Large intestine (tissue), 3 donors: ENCODE measurements around the gene KIF5B. TPM values are rescaled to one million over a fixed set of nuclear protein-coding genes. Genes with fewer than 3 reads are reported as not detected.
A peak's percentile ranks its signal among the peaks of the same experiment; 100 is the strongest.
"Not testable (repeated sequence)": the region's sequence is repeated elsewhere in the genome, so short reads cannot be mapped to it uniquely, and the experiment has no call there.

Experiments
- DNase-seq, 2 donors: peaks; one replicate each; pipeline versions ENCODE4 v3.0.0 to v3.0.0-alpha.2; 2013
- H3K27ac ChIP-seq: one replicate; pipeline ENCODE4 v1.5.1; 2013; ENCODE audit warnings: low read length
- H3K27me3 ChIP-seq: 2 replicates; pipeline ENCODE4 v1.6.1; 2013; ENCODE audit warnings: low read length; ENCODE audit not compliant: control insufficient read depth, insufficient read depth
- H3K36me3 ChIP-seq: 2 replicates; pipeline ENCODE4 v1.6.1; 2013; ENCODE audit warnings: low read length; ENCODE audit not compliant: control insufficient read depth, insufficient read depth
- H3K4me1 ChIP-seq: one replicate; pipeline ENCODE4 v1.6.1; 2013; ENCODE audit warnings: low read length; ENCODE audit not compliant: control insufficient read depth, insufficient read depth
- H3K4me3 ChIP-seq: one replicate; pipeline ENCODE4 v1.5.1; 2013; ENCODE audit warnings: low read length
- H3K9me3 ChIP-seq: one replicate; pipeline ENCODE4 v1.6.1; 2013; ENCODE audit warnings: mild to moderate bottlenecking, low read depth, low read length, moderate library complexity; ENCODE audit not compliant: control insufficient read depth
- WGBS: methylation state at CpG from one replicate; pipeline ENCODE4 v1.1.5; 2013; ENCODE audit warnings: low lambda C conversion rate; ENCODE audit not compliant: insufficient coverage; 5-methylcytosine and 5-hydroxymethylcytosine counted together
- polyA plus RNA-seq: library from polyadenylated mRNA; unstranded; fragments of 120-200 nt; gene quantifications from one replicate; pipeline ENCODE4 v1.2.1, GENCODE V29; 2013

KIF5B gene
- polyA plus RNA-seq, 1 donor = 110 TPM

DNA sequence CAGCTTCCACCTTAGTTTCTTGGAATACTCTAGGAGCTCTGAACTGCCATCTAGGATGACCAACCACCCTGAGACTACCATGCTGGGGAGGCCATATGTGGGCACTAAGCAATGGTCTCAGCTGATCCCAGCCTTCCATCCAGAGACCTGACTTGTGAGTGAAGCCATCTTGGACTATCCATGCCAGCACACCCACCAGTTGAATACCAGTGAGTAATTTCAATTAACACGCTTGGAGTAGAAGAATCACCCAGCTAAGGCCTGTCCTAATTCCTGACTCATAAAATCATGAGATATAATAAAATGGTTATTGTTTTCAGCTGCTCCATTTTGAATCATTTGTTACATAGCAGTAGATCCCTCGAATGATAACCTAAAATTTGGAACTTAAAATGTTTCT, 5.2 kb upstream of the KIF5B start:
- no peak for DNase-seq
- no peaks in the 10 kb centered on the region for H3K27me3 ChIP-seq
- no peaks in the 10 kb centered on the region for H3K9me3 ChIP-seq
- H3K27ac ChIP-seq = no peak overlapping the region
- H3K36me3 ChIP-seq = no peaks in the 10 kb centered on the region
- H3K4me3 ChIP-seq = no peak overlapping the region
- peaks cover 24% of the 10 kb centered on the region for H3K4me1 ChIP-seq
- WGBS = 100% methylated on average over 1 of the region's 2 CpGs

DNA sequence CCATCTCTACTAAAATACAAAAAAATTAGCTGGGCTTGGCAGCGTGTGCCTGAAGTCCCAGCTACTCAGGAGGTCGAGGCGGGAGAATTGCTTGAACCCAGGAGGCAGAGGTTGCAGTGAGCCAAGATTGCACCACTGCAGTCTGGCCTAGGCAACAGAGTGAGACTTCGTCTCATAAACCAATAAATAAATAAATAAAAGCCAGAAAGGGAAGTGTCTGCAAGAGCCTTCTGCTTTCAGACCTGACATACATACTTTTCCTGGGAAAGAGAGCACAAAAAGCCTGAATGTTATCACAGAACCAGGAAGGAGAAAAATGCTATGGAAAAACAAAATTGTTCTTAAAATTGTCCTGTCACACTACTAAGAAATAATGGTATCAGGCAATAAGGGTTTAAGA, 4.1 kb upstream of the KIF5B start:
- H3K36me3 ChIP-seq = no peaks in the 10 kb centered on the region
- DNase-seq = no peak
- H3K4me1 ChIP-seq = peaks cover 24% of the 10 kb centered on the region
- no CpG with 5 or more reads among the region's 4 CpGs for WGBS
- no peaks in the 10 kb centered on the region for H3K27me3 ChIP-seq
- H3K4me3 ChIP-seq = no peak overlapping the region
- H3K27ac ChIP-seq = peak overlapping the region; percentile 40
- no peaks in the 10 kb centered on the region for H3K9me3 ChIP-seq

GRCh38 chr10:32059472-32059871, 3.2 kb upstream of the KIF5B start:
- whole genome bisulfite sequencing = no CpG with 5 or more reads among the region's 3 CpGs
- Histone ChIP-seq H3K4me3 (no peak overlapping the region), H3K9me3 (no peaks in the 10 kb centered on the region), H3K27ac (peak overlapping the region; percentile 40), H3K36me3 (no peaks in the 10 kb centered on the region), H3K4me1 (peaks cover 24% of the 10 kb centered on the region), H3K27me3 (no peaks in the 10 kb centered on the region)
- DNase-seq = peak; percentile 70 to 87

DNA sequence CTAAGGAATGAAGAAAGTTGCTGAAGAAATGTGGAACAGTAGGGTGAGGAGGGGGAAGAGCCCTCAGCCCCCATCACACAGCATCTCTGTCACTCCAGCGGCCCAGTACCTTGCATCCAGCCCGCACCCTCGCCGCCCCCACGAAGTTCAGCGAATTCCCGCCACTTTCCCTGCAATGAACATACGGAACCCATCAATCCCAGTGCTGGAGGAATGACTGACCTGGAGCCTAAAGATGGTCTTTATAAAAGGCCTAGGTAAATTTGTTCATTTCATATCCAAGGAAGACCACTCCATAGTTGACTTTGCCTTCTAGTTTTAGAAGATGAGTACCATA, 779 bp upstream of the KIF5B start:
- no peaks in the 10 kb centered on the region for H3K9me3 ChIP-seq
- H3K36me3 ChIP-seq = no peaks in the 10 kb centered on the region
- H3K4me1 ChIP-seq = peaks cover 27% of the 10 kb centered on the region
- WGBS = 90% methylated on average over 2 of the region's 8 CpGs
- peak overlapping the region; percentile 95 for H3K27ac ChIP-seq
- no peak for DNase-seq
- no peaks in the 10 kb centered on the region for H3K27me3 ChIP-seq
- peak overlapping the region; percentile 98 for H3K4me3 ChIP-seq

DNA sequence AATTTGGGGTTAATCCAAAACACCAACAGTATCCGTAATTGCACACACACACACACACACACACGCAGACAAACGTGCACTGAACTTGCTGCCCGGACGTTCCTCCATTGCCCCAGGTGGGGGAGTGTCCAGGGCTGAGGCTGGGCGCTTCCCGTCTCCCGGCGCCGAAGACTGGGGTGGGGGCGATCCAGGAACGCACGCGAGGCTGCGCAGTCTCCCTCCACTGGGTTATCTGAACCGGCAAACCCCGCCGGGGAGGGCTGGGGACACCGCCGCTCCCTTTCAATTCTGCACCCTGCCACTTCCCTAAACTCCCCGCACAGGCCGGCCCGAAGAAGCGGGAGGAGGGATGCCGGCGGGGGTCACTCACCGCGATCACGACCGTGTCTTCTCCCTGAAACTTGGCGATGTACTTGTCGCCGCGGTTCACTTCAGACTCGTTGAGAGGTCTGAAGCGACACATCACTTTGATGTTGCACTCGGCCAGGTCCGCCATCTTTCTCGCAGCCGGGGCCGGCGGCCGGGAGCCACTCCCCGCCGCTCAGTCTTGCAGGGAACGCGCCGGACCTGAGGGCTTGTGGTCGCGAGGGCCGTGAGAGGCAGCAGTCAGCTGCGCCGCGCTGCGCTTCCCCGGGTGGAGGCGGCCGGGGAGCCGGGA, 618 bp downstream of the KIF5B start:
- Histone ChIP-seq H3K36me3 (no peaks in the 10 kb centered on the region), H3K4me3 (peak overlapping the region; percentile 98), H3K27ac (peak overlapping the region; percentile 95), H3K27me3 (no peaks in the 10 kb centered on the region), H3K4me1 (peaks cover 27% of the 10 kb centered on the region), H3K9me3 (no peaks in the 10 kb centered on the region)
- WGBS = no CpG with 5 or more reads among the region's 59 CpGs
- DNase-seq = peak; percentile 66 to 84

GRCh38 chr10:32054094-32054493, 2.1 kb downstream of the KIF5B start:
- Histone ChIP-seq H3K27me3 (no peaks in the 10 kb centered on the region), H3K4me3 (peak overlapping the region; percentile 98), H3K4me1 (peaks cover 24% of the 10 kb centered on the region), H3K27ac (peak overlapping the region; percentile 95), H3K36me3 (no peaks in the 10 kb centered on the region), H3K9me3 (no peaks in the 10 kb centered on the region)
- WGBS = no CpG with 5 or more reads among the region's 5 CpGs
- peak; percentile 51 to 81 for DNase-seq

DNA sequence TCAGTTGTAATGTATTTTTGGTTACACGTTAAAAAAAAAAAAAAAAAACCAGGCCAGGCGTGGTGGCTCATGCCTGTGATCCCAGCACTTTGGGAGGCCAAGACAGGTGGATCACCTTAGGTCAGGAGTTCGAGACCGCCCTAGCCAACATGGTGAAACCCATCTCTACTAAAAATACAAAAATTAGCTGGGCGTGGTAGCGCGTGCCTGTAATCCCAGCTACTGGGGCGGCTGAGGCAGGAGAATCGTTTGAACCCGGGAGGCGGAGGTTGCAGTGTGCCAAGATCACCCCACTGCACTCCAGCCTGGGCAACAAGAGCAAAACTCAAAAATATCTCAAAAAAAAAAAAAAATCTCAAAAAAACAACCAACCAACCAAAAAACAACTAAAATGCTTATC, 2.8 kb downstream of the KIF5B start:
- Histone ChIP-seq H3K4me3 (peak overlapping the region; percentile 98), H3K4me1 (peaks cover 19% of the 10 kb centered on the region)
- not testable (repeated sequence) for H3K27ac ChIP-seq, H3K27me3 ChIP-seq, H3K9me3 ChIP-seq, H3K36me3 ChIP-seq, DNase-seq
- no CpG with 5 or more reads among the region's 11 CpGs for WGBS

DNA sequence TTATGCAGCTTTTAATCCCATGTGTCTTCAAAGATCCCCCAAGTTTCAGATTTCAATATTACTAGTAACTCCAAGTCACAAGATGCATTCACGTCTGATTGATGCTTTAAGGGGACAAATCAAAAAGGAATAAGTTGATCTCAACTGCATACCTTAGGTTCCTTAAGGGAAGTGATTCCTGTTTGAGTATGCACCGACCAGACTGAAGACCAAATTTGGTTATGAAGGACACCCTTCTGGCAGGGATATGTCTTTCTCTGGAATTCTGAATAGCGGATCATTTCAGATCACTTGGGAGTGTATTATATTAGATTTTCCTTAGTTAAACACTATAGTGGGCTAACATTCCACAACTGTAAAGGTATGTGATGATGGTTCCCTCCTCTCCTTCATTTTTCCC, 4.3 kb downstream of the KIF5B start:
- Histone ChIP-seq H3K9me3 (no peaks in the 10 kb centered on the region), H3K4me3 (no peak overlapping the region), H3K36me3 (peaks cover 6% of the 10 kb centered on the region), H3K27me3 (no peaks in the 10 kb centered on the region), H3K27ac (peak overlapping the region; percentile 10), H3K4me1 (peaks cover 16% of the 10 kb centered on the region)
- WGBS = no CpG with 5 or more reads among the region's 3 CpGs
- no peak for DNase-seq

GRCh38 chr10:32050177-32050576, 6.0 kb downstream of the KIF5B start:
- no peak for DNase-seq
- H3K9me3 ChIP-seq = no peaks in the 10 kb centered on the region
- H3K27me3 ChIP-seq = no peaks in the 10 kb centered on the region
- 20% methylated on average over 1 of the region's 6 CpGs for WGBS
- peaks cover 13% of the 10 kb centered on the region for H3K4me1 ChIP-seq
- H3K27ac ChIP-seq = no peak overlapping the region
- H3K4me3 ChIP-seq = no peak overlapping the region
- peaks cover 18% of the 10 kb centered on the region for H3K36me3 ChIP-seq

- 89% methylated on average over 3 of the region's 4 CpGs for WGBS
- no peaks in the 10 kb centered on the region for H3K9me3 ChIP-seq
- H3K36me3 ChIP-seq = peaks cover 22% of the 10 kb centered on the region
- no peak for DNase-seq
- no peaks in the 10 kb centered on the region for H3K27me3 ChIP-seq
- no peak overlapping the region for H3K4me3 ChIP-seq
- H3K4me1 ChIP-seq = peaks cover 13% of the 10 kb centered on the region
- H3K27ac ChIP-seq = no peak overlapping the region
Measured at GRCh38 chr10:32049113-32049512, 7.1 kb downstream of the KIF5B start.

- H3K36me3 ChIP-seq = peaks cover 25% of the 10 kb centered on the region
- no peaks in the 10 kb centered on the region for H3K27me3 ChIP-seq
- DNase-seq = no peak
- H3K9me3 ChIP-seq = no peaks in the 10 kb centered on the region
- no CpG with 5 or more reads among the region's 1 CpG for WGBS
- H3K27ac ChIP-seq = no peak overlapping the region
- H3K4me1 ChIP-seq = peaks cover 14% of the 10 kb centered on the region
- no peak overlapping the region for H3K4me3 ChIP-seq
Measured at GRCh38 chr10:32048282-32048681, 7.9 kb downstream of the KIF5B start.
